Ecto neural progenitor cell (in vitro differentiated cells): ENCODE measurements around the gene FRRS1L.

ENCODE experiments used
- DNase-seq: peaks from one replicate; pipeline ENCODE4 v3.0.0-alpha.2; 2018; ENCODE audit warnings: low spot score

Gene FRRS1L

GRCh38 chr9:109166771-109167601 is at the start of gene FRRS1L:
Gene FRRS1L, minus strand, starts transcription at chr9:109167249. Its CDS starts 111 bp downstream, at chr9:109167138.
- DNase-seq: peak; percentile 75

- DNase-seq: no peak
These were observed 47.4 kb upstream of the FRRS1L start for GRCh38 chr9:109214414-109214813.

GRCh38 chr9:109213285-109214121 is 46.5 kb upstream of the FRRS1L start:
- DNase-seq: no peak

GRCh38 chr9:109212768-109213167 is 45.7 kb upstream of the FRRS1L start:
- DNase-seq: no peak

- no peak for DNase-seq
These were observed 39.6 kb upstream of the FRRS1L start for GRCh38 chr9:109206670-109207069.

GRCh38 chr9:109205526-109205925 is 38.5 kb upstream of the FRRS1L start:
- no peak for DNase-seq

- no peak for DNase-seq
These were observed 36.8 kb upstream of the FRRS1L start for GRCh38 chr9:109203761-109204360.

GRCh38 chr9:109199676-109200075 is 32.6 kb upstream of the FRRS1L start:
- DNase-seq: no peak

GRCh38 chr9:109198736-109199382 is 31.8 kb upstream of the FRRS1L start:
- DNase-seq: no peak

- no peak for DNase-seq
These were observed 27.0 kb upstream of the FRRS1L start for GRCh38 chr9:109193974-109194556.

GRCh38 chr9:109192732-109193361 is 25.8 kb upstream of the FRRS1L start:
- peak; percentile 60 for DNase-seq

GRCh38 chr9:109191746-109192145 is 24.7 kb upstream of the FRRS1L start:
- DNase-seq: no peak

- no peak for DNase-seq
These were observed 23.1 kb upstream of the FRRS1L start for GRCh38 chr9:109190151-109190550.

GRCh38 chr9:109186857-109187520 is 19.9 kb upstream of the FRRS1L start:
- no peak for DNase-seq

- DNase-seq: peak; percentile 60
These were observed 16.1 kb upstream of the FRRS1L start for GRCh38 chr9:109182940-109183798.

- DNase-seq: no peak
These were observed 15.5 kb upstream of the FRRS1L start for GRCh38 chr9:109182550-109182939.

GRCh38 chr9:109181284-109181683 is 14.2 kb upstream of the FRRS1L start:
- no peak for DNase-seq

- DNase-seq: no peak
These were observed 12.9 kb upstream of the FRRS1L start for GRCh38 chr9:109179801-109180523.

- DNase-seq: no peak
These were observed 9.9 kb upstream of the FRRS1L start for GRCh38 chr9:109176963-109177362.
